Measurements from ENCODE around the gene GET3.

Gene GET3

GRCh38 chr19:12736995-12737834, at the start of gene GET3:
Gene GET3 (plus strand): TSS chr19:12737497. CDS start chr19:12737506, 9 bp downstream.
- Histone ChIP-seq H3K4me3 (ENCODE audit: low read depth in 1 of 2, low read length in 2 of 2) (peak within 1 kb of the TSS; percentile 71 to 79; a peak in 3 of 4 replicates), H3K4me1 (ENCODE audit: insufficient read depth, low read length) (peaks cover 51% of the 10 kb centered on the region), H3K4me2 (ENCODE audit: insufficient read depth, low read length) (peak within 1 kb of the TSS; percentile 91), H4K20me1 (ENCODE audit: insufficient read depth, low read length) (peaks cover 19% of the 10 kb centered on the region), H3K9me3 (ENCODE audit: insufficient read depth, low read length, severe bottlenecking) (no peaks in the 10 kb centered on the region), H3K27me3 (ENCODE audit: insufficient read depth, low read length, poor library complexity) (no peaks in the 10 kb centered on the region), H2AFZ (ENCODE audit: low read depth, low read length) (peak within 1 kb of the TSS; percentile 84), H3K27ac (ENCODE audit: low read length) (peak within 1 kb of the TSS; percentile 93), H3K9ac (ENCODE audit: low read depth, low read length) (peak within 1 kb of the TSS; percentile 69), H3K36me3 (ENCODE audit: insufficient read depth, low read length) (peaks cover 29% of the 10 kb centered on the region), H3K79me2 (ENCODE audit: insufficient read depth, low read length) (peaks cover 49% of the 10 kb centered on the region)
- no peak for TF ChIP-seq EZH2 (IDR thresholded peaks at IDR 0.05; ENCODE audit: borderline replicate concordance, low read depth, low read length, severe bottlenecking)
- no peak for TF ChIP-seq CTCF (IDR thresholded peaks at IDR 0.05; ENCODE audit: borderline replicate concordance, extremely low read depth, low read length, poor library complexity, severe bottlenecking)
- ATAC-seq (ENCODE audit: insufficient read depth, low read depth): peak; percentile 90
- DNase-seq: peak; percentile 92

GRCh38 chr19:12689012-12689411, 48.3 kb upstream of the GET3 start:
- Histone ChIP-seq H4K20me1 (ENCODE audit: insufficient read depth, low read length) (no peaks in the 10 kb centered on the region; the same call in 1 of the 2 replicates), H3K4me1 (ENCODE audit: insufficient read depth, low read length) (no peaks in the 10 kb centered on the region), H3K36me3 (ENCODE audit: insufficient read depth, low read length) (peaks cover 21% of the 10 kb centered on the region), H3K4me3 (ENCODE audit: low read depth in 1 of 2, low read length in 2 of 2) (no peak overlapping the region), H3K9ac (ENCODE audit: low read depth, low read length) (no peak overlapping the region), H3K27me3 (ENCODE audit: insufficient read depth, low read length, poor library complexity) (no peaks in the 10 kb centered on the region), H3K79me2 (ENCODE audit: insufficient read depth, low read length) (no peaks in the 10 kb centered on the region), H3K4me2 (ENCODE audit: insufficient read depth, low read length) (no peak overlapping the region), H3K27ac (ENCODE audit: low read length) (no peak overlapping the region), H3K9me3 (ENCODE audit: insufficient read depth, low read length, severe bottlenecking) (no peaks in the 10 kb centered on the region), H2AFZ (ENCODE audit: low read depth, low read length) (no peak overlapping the region)
- TF ChIP-seq EZH2 (IDR thresholded peaks at IDR 0.05; ENCODE audit: borderline replicate concordance, low read depth, low read length, severe bottlenecking) (no peak), CTCF (IDR thresholded peaks at IDR 0.05; ENCODE audit: borderline replicate concordance, extremely low read depth, low read length, poor library complexity, severe bottlenecking) (no peak)
- ATAC-seq (ENCODE audit: insufficient read depth, low read depth) (no peak), DNase-seq (no peak)

- H2AFZ ChIP-seq (ENCODE audit: low read depth, low read length): no peak overlapping the region
- ATAC-seq (ENCODE audit: insufficient read depth, low read depth) (no peak), DNase-seq (no peak)
- no peaks in the 10 kb centered on the region for H3K9me3 ChIP-seq (ENCODE audit: insufficient read depth, low read length, severe bottlenecking)
- H3K4me1 ChIP-seq (ENCODE audit: insufficient read depth, low read length): peaks cover 3% of the 10 kb centered on the region; the same call in 1 of the 2 replicates
- H3K27ac ChIP-seq (ENCODE audit: low read length): no peak overlapping the region
- H3K4me3 ChIP-seq (ENCODE audit: low read depth in 1 of 2, low read length in 2 of 2): no peak overlapping the region
- H3K9ac ChIP-seq (ENCODE audit: low read depth, low read length): no peak overlapping the region
- no peaks in the 10 kb centered on the region for H3K27me3 ChIP-seq (ENCODE audit: insufficient read depth, low read length, poor library complexity)
- H3K79me2 ChIP-seq (ENCODE audit: insufficient read depth, low read length): no peaks in the 10 kb centered on the region
- no peaks in the 10 kb centered on the region; the same call in 1 of the 2 replicates for H4K20me1 ChIP-seq (ENCODE audit: insufficient read depth, low read length)
- no peak overlapping the region for H3K4me2 ChIP-seq (ENCODE audit: insufficient read depth, low read length)
- TF ChIP-seq EZH2 (IDR thresholded peaks at IDR 0.05; ENCODE audit: borderline replicate concordance, low read depth, low read length, severe bottlenecking) (no peak), CTCF (IDR thresholded peaks at IDR 0.05; ENCODE audit: borderline replicate concordance, extremely low read depth, low read length, poor library complexity, severe bottlenecking) (no peak)
- peaks cover 21% of the 10 kb centered on the region for H3K36me3 ChIP-seq (ENCODE audit: insufficient read depth, low read length)
These were observed 47.6 kb upstream of the GET3 start for GRCh38 chr19:12689581-12690216.

All from DND-41 (cell line).